Measurements from ENCODE around the gene EXO5. TPM values are rescaled to one million over a fixed set of nuclear protein-coding genes. Genes with fewer than 3 reads are reported as not detected.

The EXO5 gene
- total RNA-seq = 16.3 TPM

DNA sequence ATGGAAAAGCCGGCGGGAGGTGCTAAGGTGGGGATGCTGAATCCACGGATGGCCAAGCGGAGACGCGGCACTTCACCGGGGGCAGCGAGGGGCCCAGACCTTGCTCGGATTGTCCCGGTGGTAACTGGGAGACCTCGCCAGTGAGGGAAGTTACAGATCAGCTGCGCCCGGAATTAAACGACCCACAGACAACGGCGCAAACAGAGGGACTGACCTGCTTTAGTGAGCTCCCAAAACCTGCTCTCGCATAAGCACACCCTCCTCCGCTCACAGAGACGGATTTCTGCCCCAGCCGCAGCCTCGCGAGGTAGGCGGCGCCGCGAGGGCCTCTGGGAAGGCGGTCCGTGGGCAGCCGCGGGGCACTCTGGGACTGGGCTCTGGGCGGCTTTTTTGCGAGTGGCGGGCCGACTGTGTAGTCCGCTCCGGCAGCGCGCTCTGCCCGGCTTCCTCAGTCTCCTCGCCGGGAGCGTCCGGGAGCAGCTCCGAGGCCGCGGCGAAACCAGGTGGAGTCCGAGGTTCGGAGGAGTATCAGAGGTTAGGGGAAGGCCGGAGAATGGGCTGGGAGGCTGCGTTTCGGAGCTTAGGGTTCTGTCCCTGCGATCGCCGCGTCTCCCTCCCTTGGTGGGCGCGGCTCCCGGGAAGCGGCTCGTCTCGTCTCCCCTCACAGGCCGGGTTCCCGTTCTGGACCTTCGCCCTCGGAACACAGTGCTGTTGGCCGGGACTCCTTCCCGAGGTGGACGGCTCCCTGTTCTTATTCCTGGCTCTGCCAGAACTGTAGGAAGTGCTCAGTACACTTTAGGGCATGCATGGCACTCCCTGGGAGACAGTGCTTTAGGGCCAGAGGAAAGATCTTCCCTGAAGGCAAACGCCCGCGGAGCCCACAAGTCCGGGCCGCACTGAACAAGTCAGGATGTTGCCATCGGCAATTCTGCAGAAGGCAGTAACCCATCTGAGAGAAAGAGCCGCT is at the start of gene EXO5:
Gene EXO5, plus strand, starts transcription at position 393 of the 967 bp plus-strand sequence. CDS start 5,778 bp downstream, outside the sequence.
- peak; percentile 16 to 86 for DNase-seq (ENCODE audit: low spot score in 2 of 2)
- H3K36me3 ChIP-seq = no peaks in the 10 kb centered on the region
- peak within 1 kb of the TSS; percentile 64 to 78 for H3K27ac ChIP-seq
- no peaks in the 10 kb centered on the region for H3K27me3 ChIP-seq
- intact Hi-C loops (cut with DNase I) = no loop called here
- H3K9me3 ChIP-seq = peaks cover 0 to 5% of the 10 kb centered on the region in 2 donors
- H3K4me3 ChIP-seq = peak within 1 kb of the TSS; percentile 72 to 96
- no peak for TF ChIP-seq CTCF (IDR thresholded peaks at IDR 0.05)
- peaks cover 0 to 2% of the 10 kb centered on the region in 2 donors for H3K4me1 ChIP-seq

- no peak overlapping the region for H3K27ac ChIP-seq
- no peaks in the 10 kb centered on the region for H3K27me3 ChIP-seq
- TF ChIP-seq CTCF (IDR thresholded peaks at IDR 0.05) = no peak
- peaks cover 89 to 100% of the 10 kb centered on the region in 2 donors for H3K9me3 ChIP-seq
- peaks cover 9 to 37% of the 10 kb centered on the region in 2 donors for H3K36me3 ChIP-seq
- no peaks in the 10 kb centered on the region for H3K4me1 ChIP-seq
- no peak overlapping the region for H3K4me3 ChIP-seq
- no peak for DNase-seq (ENCODE audit: low spot score in 2 of 2)
- intact Hi-C loops (cut with DNase I) = no loop called here
Observed at GRCh38 chr1:40462956-40463590, 45.5 kb upstream of the EXO5 start.

- Histone ChIP-seq H3K4me1 (no peaks in the 10 kb centered on the region), H3K27me3 (no peaks in the 10 kb centered on the region), H3K4me3 (no peak overlapping the region), H3K27ac (no peak overlapping the region), H3K9me3 (peaks cover 52 to 77% of the 10 kb centered on the region in 2 donors), H3K36me3 (no peaks in the 10 kb centered on the region)
- intact Hi-C loops (cut with DNase I) = no loop called here
- TF ChIP-seq CTCF (IDR thresholded peaks at IDR 0.05) = no peak
- no peak for DNase-seq (ENCODE audit: low spot score in 2 of 2)
Observed at GRCh38 chr1:40469327-40469726, 39.2 kb upstream of the EXO5 start.

DNA sequence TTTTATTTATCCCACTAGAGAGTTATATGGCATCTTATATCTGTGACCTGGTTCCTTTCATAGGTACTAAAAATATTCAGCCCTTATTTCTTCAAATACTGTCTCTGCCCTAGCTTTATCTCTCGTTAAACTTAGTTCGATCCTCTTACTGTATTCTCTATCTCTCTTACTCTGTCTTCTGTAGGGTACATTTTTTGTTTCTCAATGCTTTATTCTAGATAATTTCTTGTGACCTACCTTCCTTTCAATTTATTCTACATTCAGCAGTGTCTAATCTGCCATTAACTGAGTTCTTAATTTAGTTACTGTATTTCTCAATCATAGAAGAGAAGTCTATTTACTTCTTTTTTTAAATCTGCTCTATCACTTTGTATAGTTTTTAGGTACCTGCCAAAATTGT is 33.3 kb upstream of the EXO5 start:
- Histone ChIP-seq H3K4me1 (peaks cover 0 to 4% of the 10 kb centered on the region in 2 donors), H3K27ac (no peak overlapping the region), H3K36me3 (no peaks in the 10 kb centered on the region), H3K27me3 (no peaks in the 10 kb centered on the region), H3K4me3 (no peak overlapping the region), H3K9me3 (peaks cover under 1 to 32% of the 10 kb centered on the region in 2 donors)
- no peak for DNase-seq (ENCODE audit: low spot score in 2 of 2)
- TF ChIP-seq CTCF (IDR thresholded peaks at IDR 0.05) = no peak
- intact Hi-C loops (cut with DNase I) = no loop called here

- H3K9me3 ChIP-seq = peaks cover 0 to 21% of the 10 kb centered on the region in 2 donors
- intact Hi-C loops (cut with DNase I) = loop anchor here (1.0 kb wide), 2 partner anchors 27 to 54 kb away; partner anchors contain the start of genes ZFP69B and ZNF684
- H3K36me3 ChIP-seq = peaks cover 6 to 12% of the 10 kb centered on the region in 2 donors
- no peaks in the 10 kb centered on the region for H3K27me3 ChIP-seq
- peak; percentile 9 to 84 for DNase-seq (ENCODE audit: low spot score in 2 of 2)
- peak within 1 kb of the TSS; percentile 93 to 99 for H3K4me3 ChIP-seq
- TF ChIP-seq CTCF (IDR thresholded peaks at IDR 0.05) = no peak
- H3K4me1 ChIP-seq = peaks cover 0 to 4% of the 10 kb centered on the region in 2 donors
- H3K27ac ChIP-seq = peak within 1 kb of the TSS; percentile 68 to 77
Observed at GRCh38 chr1:40476924-40477677, 31.5 kb upstream of the EXO5 start, which contains the start of gene ZFP69. Gene ZFP69, plus strand, starts transcription at chr1:40477290. Its CDS starts 2,072 bp downstream, at chr1:40479362.

All from ascending aorta (tissue), 2 donors.